Activated naive CD4-positive, alpha-beta T cell treated with anti-CD3 and anti-CD28 coated beads for 36 hours (primary cell): Measurements from ENCODE around the gene WDPCP. TPM values are rescaled to one million over a fixed set of nuclear protein-coding genes. Genes with fewer than 3 reads are reported as not detected.
"Not testable (repeated sequence)": the region's sequence is repeated elsewhere in the genome, so short reads cannot be mapped to it uniquely, and the experiment has no call there.

ENCODE experiments used
- CTCF ChIA-PET: fragments of 350-600 bp; sonication (Branson Sonifier 250); formaldehyde crosslinking; loops from one replicate; lab custom pipeline; 2021; ENCODE audit warnings: antibody characterized with exemption; lab: Charles Lee
- DNase-seq: peaks from one replicate; pipeline ENCODE4 v3.0.0-alpha.2; 2020
- H3K27ac Mint-ChIP-seq: one replicate; pipeline ENCODE4 v1.8.0; 2021; ENCODE audit warnings: mild to moderate bottlenecking, mixed read lengths
- H3K27me3 Mint-ChIP-seq: one replicate; pipeline ENCODE4 v1.8.0; 2021; ENCODE audit warnings: low read depth, mixed read lengths
- H3K36me3 Mint-ChIP-seq: one replicate; pipeline ENCODE4 v1.8.0; 2021; ENCODE audit warnings: low read depth, mixed read lengths
- H3K4me1 Mint-ChIP-seq: one replicate; pipeline ENCODE4 v1.8.0; 2021; ENCODE audit warnings: low read depth, mixed read lengths
- H3K4me3 Mint-ChIP-seq: one replicate; pipeline ENCODE4 v1.8.0; 2021; ENCODE audit warnings: mild to moderate bottlenecking, moderate library complexity, mixed read lengths
- H3K9me3 Mint-ChIP-seq: one replicate; pipeline ENCODE4 v1.8.0; 2021; ENCODE audit warnings: mixed read lengths
- intact Hi-C: fragments of 100-400 bp; cut with micrococcal nuclease; formaldehyde crosslinking; loops from one replicate; pipeline ENCODE4 v1.15.1; 2023
- total RNA-seq, 2 experiments: library from RNA; stranded (reverse); gene quantifications; one replicate each; pipeline ENCODE4 v1.2.3, GENCODE V29; 2021

WDPCP gene
- total RNA-seq, 2 experiments from 2014 or later: 5.6 to 5.7 TPM

- Mint-ChIP-seq H3K4me3 (no peak overlapping the region), H3K4me1 (no peaks in the 10 kb centered on the region), H3K27ac (no peak overlapping the region), H3K27me3 (no peaks in the 10 kb centered on the region), H3K36me3 (peaks cover 2% of the 10 kb centered on the region), H3K9me3 (no peaks in the 10 kb centered on the region)
- CTCF ChIA-PET: no interaction called here
- DNase-seq: no peak
- intact Hi-C loops: no loop called here
Observed at GRCh38 chr2:63159262-63159661, 429.0 kb downstream of the WDPCP start.

GRCh38 chr2:63136683-63137082 lies 451.6 kb downstream of the WDPCP start:
- peaks cover 55% of the 10 kb centered on the region for H3K9me3 Mint-ChIP-seq
- H3K4me3 Mint-ChIP-seq, H3K4me1 Mint-ChIP-seq, H3K27me3 Mint-ChIP-seq, CTCF ChIA-PET, DNase-seq, H3K27ac Mint-ChIP-seq, intact Hi-C loops: not testable (repeated sequence)
- H3K36me3 Mint-ChIP-seq: peaks cover 21% of the 10 kb centered on the region

GRCh38 chr2:63132020-63132419 lies 456.3 kb downstream of the WDPCP start:
- no peak overlapping the region for H3K4me3 Mint-ChIP-seq
- intact Hi-C loops: no loop called here
- H3K27me3 Mint-ChIP-seq: no peaks in the 10 kb centered on the region
- no peaks in the 10 kb centered on the region for H3K4me1 Mint-ChIP-seq
- H3K9me3 Mint-ChIP-seq: peaks cover 35% of the 10 kb centered on the region
- CTCF ChIA-PET: interaction anchor here (0.6 kb wide), 1 partner anchor 690 kb away, joined by 3 read pairs; no protein-coding TSS in a partner anchor
- DNase-seq: no peak
- no peak overlapping the region for H3K27ac Mint-ChIP-seq
- peaks cover 16% of the 10 kb centered on the region for H3K36me3 Mint-ChIP-seq

- H3K36me3 Mint-ChIP-seq: peaks cover 16% of the 10 kb centered on the region
- no peaks in the 10 kb centered on the region for H3K4me1 Mint-ChIP-seq
- no peak overlapping the region for H3K27ac Mint-ChIP-seq
- H3K27me3 Mint-ChIP-seq: no peaks in the 10 kb centered on the region
- CTCF ChIA-PET: no interaction called here
- no peak overlapping the region for H3K4me3 Mint-ChIP-seq
- no peak for DNase-seq
- intact Hi-C loops: no loop called here
- peaks cover 30% of the 10 kb centered on the region for H3K9me3 Mint-ChIP-seq
Observed at GRCh38 chr2:63131196-63131595, 457.1 kb downstream of the WDPCP start.

- DNase-seq: no peak
- Mint-ChIP-seq H3K4me1 (no peaks in the 10 kb centered on the region), H3K27ac (no peak overlapping the region), H3K36me3 (peaks cover 10% of the 10 kb centered on the region), H3K9me3 (peaks cover 22% of the 10 kb centered on the region), H3K27me3 (no peaks in the 10 kb centered on the region), H3K4me3 (no peak overlapping the region)
- CTCF ChIA-PET: no interaction called here
- intact Hi-C loops: no loop called here
Observed at GRCh38 chr2:63127594-63127993, 460.7 kb downstream of the WDPCP start.

- Mint-ChIP-seq H3K27ac (no peak overlapping the region), H3K4me3 (no peak overlapping the region), H3K36me3 (peaks cover 3% of the 10 kb centered on the region), H3K27me3 (no peaks in the 10 kb centered on the region), H3K4me1 (no peaks in the 10 kb centered on the region), H3K9me3 (peaks cover 6% of the 10 kb centered on the region)
- no peak for DNase-seq
- CTCF ChIA-PET: no interaction called here
- intact Hi-C loops: no loop called here
Observed at GRCh38 chr2:63124850-63125249, 463.4 kb downstream of the WDPCP start.

- Mint-ChIP-seq H3K4me1 (no peaks in the 10 kb centered on the region), H3K27ac (no peak overlapping the region), H3K9me3 (peaks cover 2% of the 10 kb centered on the region), H3K4me3 (no peak overlapping the region), H3K27me3 (no peaks in the 10 kb centered on the region), H3K36me3 (peaks cover 3% of the 10 kb centered on the region)
- no peak for DNase-seq
- CTCF ChIA-PET: interaction anchor here (0.6 to 0.7 kb wide), 3 partner anchors 113 to 1039 kb away, joined by 3 to 6 read pairs (median 4); no protein-coding TSS in a partner anchor
- intact Hi-C loops: no loop called here
Observed at GRCh38 chr2:63124218-63124617, 464.1 kb downstream of the WDPCP start.

- DNase-seq: no peak
- no peak overlapping the region for H3K4me3 Mint-ChIP-seq
- peaks cover 5% of the 10 kb centered on the region for H3K9me3 Mint-ChIP-seq
- H3K27me3 Mint-ChIP-seq: no peaks in the 10 kb centered on the region
- H3K36me3 Mint-ChIP-seq: peaks cover 3% of the 10 kb centered on the region
- CTCF ChIA-PET: interaction anchor here (0.6 to 0.7 kb wide), 2 partner anchors 70 to 525 kb away, joined by 3 to 4 read pairs; no protein-coding TSS in a partner anchor
- no peaks in the 10 kb centered on the region for H3K4me1 Mint-ChIP-seq
- intact Hi-C loops: no loop called here
- no peak overlapping the region for H3K27ac Mint-ChIP-seq
Observed at GRCh38 chr2:63122921-63123320, 465.4 kb downstream of the WDPCP start.

- Mint-ChIP-seq H3K4me1 (no peaks in the 10 kb centered on the region), H3K27ac (no peak overlapping the region), H3K36me3 (peaks cover 3% of the 10 kb centered on the region), H3K4me3 (no peak overlapping the region), H3K27me3 (no peaks in the 10 kb centered on the region), H3K9me3 (peaks cover 10% of the 10 kb centered on the region)
- intact Hi-C loops: no loop called here
- CTCF ChIA-PET: no interaction called here
- DNase-seq: no peak
Observed at GRCh38 chr2:63121055-63121834, 467.0 kb downstream of the WDPCP start.

GRCh38 chr2:63118821-63119220 lies 469.5 kb downstream of the WDPCP start:
- CTCF ChIA-PET: no interaction called here
- Mint-ChIP-seq H3K4me3 (no peak overlapping the region), H3K27ac (no peak overlapping the region), H3K36me3 (peaks cover 3% of the 10 kb centered on the region), H3K27me3 (no peaks in the 10 kb centered on the region), H3K9me3 (peaks cover 20% of the 10 kb centered on the region), H3K4me1 (no peaks in the 10 kb centered on the region)
- DNase-seq: no peak
- intact Hi-C loops: no loop called here

GRCh38 chr2:63104482-63104881 lies 483.8 kb downstream of the WDPCP start:
- peaks cover 3% of the 10 kb centered on the region for H3K27me3 Mint-ChIP-seq
- H3K27ac Mint-ChIP-seq: no peak overlapping the region
- no peak overlapping the region for H3K4me3 Mint-ChIP-seq
- DNase-seq: no peak
- H3K36me3 Mint-ChIP-seq: no peaks in the 10 kb centered on the region
- H3K9me3 Mint-ChIP-seq: peaks cover 29% of the 10 kb centered on the region
- intact Hi-C loops: no loop called here
- H3K4me1 Mint-ChIP-seq: no peaks in the 10 kb centered on the region
- CTCF ChIA-PET: no interaction called here

GRCh38 chr2:63101954-63102353 lies 486.3 kb downstream of the WDPCP start:
- H3K4me3 Mint-ChIP-seq: no peak overlapping the region
- H3K27me3 Mint-ChIP-seq: peaks cover 3% of the 10 kb centered on the region
- H3K4me1 Mint-ChIP-seq: no peaks in the 10 kb centered on the region
- H3K27ac Mint-ChIP-seq: no peak overlapping the region
- no peaks in the 10 kb centered on the region for H3K36me3 Mint-ChIP-seq
- CTCF ChIA-PET: interaction anchor here (0.6 kb wide), 1 partner anchor 630 kb away, joined by 3 read pairs; no protein-coding TSS in a partner anchor
- no peak for DNase-seq
- H3K9me3 Mint-ChIP-seq: peaks cover 26% of the 10 kb centered on the region
- intact Hi-C loops: no loop called here

- H3K4me3 Mint-ChIP-seq: no peak overlapping the region
- no peaks in the 10 kb centered on the region for H3K4me1 Mint-ChIP-seq
- H3K9me3 Mint-ChIP-seq: peaks cover 6% of the 10 kb centered on the region
- no peak for DNase-seq
- CTCF ChIA-PET: no interaction called here
- H3K36me3 Mint-ChIP-seq: no peaks in the 10 kb centered on the region
- intact Hi-C loops: no loop called here
- H3K27me3 Mint-ChIP-seq: peaks cover 5% of the 10 kb centered on the region
- no peak overlapping the region for H3K27ac Mint-ChIP-seq
Observed at GRCh38 chr2:63099032-63099431, 489.2 kb downstream of the WDPCP start.
